ENCODE data around the gene CD1B.

DNA sequence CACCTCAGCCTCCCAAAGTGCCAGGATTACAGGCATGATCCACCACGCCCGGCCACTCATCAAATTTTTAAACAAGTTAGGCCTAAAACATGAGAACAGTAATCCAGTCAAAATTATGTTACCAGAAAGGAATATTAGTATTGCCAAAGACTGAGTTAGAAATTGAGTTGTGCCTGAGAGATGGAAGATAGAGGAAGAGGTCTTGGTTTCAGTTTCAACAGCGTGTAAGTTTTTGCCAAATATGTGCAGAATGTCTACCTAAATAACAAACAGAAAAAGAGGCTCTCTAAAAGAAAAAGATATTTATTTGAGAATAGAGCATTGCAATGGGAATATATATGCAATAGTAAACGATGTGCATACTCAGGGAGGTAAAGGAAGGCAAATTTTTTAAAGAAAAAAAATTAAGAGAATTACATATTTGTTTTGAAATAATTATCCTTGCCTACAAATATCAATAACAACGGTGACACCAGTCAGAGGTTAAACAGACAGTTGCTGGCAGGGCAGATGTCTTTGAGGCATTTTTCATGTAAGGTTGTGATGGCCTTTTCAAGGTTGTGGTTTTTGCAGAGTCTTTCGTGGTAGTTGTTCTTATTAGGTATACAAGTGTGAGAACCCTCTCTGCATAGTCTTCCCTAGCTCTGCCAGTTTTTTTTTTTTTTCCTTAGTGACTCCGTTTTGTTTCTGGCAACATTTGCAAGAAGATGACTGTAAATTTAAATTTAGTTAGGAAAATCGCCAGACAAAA lies 2.2 kb upstream of the CD1B start:
- TF ChIP-seq, protein P1, sequence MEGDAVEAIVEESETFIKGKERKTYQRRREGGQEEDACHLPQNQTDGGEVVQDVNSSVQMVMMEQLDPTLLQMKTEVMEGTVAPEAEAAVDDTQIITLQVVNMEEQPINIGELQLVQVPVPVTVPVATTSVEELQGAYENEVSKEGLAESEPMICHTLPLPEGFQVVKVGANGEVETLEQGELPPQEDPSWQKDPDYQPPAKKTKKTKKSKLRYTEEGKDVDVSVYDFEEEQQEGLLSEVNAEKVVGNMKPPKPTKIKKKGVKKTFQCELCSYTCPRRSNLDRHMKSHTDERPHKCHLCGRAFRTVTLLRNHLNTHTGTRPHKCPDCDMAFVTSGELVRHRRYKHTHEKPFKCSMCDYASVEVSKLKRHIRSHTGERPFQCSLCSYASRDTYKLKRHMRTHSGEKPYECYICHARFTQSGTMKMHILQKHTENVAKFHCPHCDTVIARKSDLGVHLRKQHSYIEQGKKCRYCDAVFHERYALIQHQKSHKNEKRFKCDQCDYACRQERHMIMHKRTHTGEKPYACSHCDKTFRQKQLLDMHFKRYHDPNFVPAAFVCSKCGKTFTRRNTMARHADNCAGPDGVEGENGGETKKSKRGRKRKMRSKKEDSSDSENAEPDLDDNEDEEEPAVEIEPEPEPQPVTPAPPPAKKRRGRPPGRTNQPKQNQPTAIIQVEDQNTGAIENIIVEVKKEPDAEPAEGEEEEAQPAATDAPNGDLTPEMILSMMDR (IDR thresholded peaks at IDR 0.05), result no peak
- no peak for TF ChIP-seq ZFX (IDR thresholded peaks at IDR 0.05; ENCODE audit: borderline replicate concordance)
